Panc1 (cell line): ENCODE measurements around the gene SUCLA2. TPM values are rescaled to one million over a fixed set of nuclear protein-coding genes. Genes with fewer than 3 reads are reported as not detected.

Experiments used
- ATAC-seq: fragments of 200-7000 bp; cut with Tn5 transposase; 2 replicates; pipeline ENCODE4 v1.9.1; 2020; ENCODE audit warnings: mild to moderate bottlenecking, moderate library complexity
- BruUV-seq: library from RNA; stranded (reverse); fragments of 400-500 nt; replicated peaks from 2 replicates; lab custom pipeline; 2021; lab: Mats Ljungman, UMichigan
- CTCF ChIA-PET: fragments of 300-600 bp; sonication (Branson Sonifier 250); formaldehyde crosslinking; loops from one replicate; lab custom pipeline; 2022; ENCODE audit warnings: antibody characterized with exemption; lab: Charles Lee
- POLR2A ChIA-PET: fragments of 300-600 bp; sonication (Branson Sonifier 250); formaldehyde crosslinking; loops from one replicate; lab custom pipeline; 2022; ENCODE audit warnings: antibody characterized with exemption; lab: Charles Lee
- DNase-seq: peaks from one replicate; pipeline ENCODE4 v3.0.0-alpha.2; 2010; ENCODE audit warnings: low read depth, low spot score
- H3K27ac ChIP-seq: 2 replicates; pipeline ENCODE4 v1.5.1; 2011; ENCODE audit warnings: mild to moderate bottlenecking, low read length, inconsistent platforms
- H3K27me3 ChIP-seq: fragments of 200-500 bp; sonication (Bioruptor generic); 2 replicates; pipeline ENCODE4 v1.6.0; 2014; ENCODE audit warnings: low read length, inconsistent platforms; ENCODE audit not compliant: control insufficient read depth, insufficient read depth
- H3K36me3 ChIP-seq: fragments of 200-500 bp; sonication (Bioruptor generic); 2 replicates; pipeline ENCODE4 v1.5.1; 2014; ENCODE audit warnings: inconsistent platforms, mild to moderate bottlenecking, low read length, moderate library complexity; ENCODE audit not compliant: control insufficient read depth, insufficient read depth
- H3K4me1 ChIP-seq: 2 replicates; pipeline ENCODE4 v1.5.1; 2011; ENCODE audit warnings: inconsistent platforms, mild to moderate bottlenecking, low read length, moderate library complexity; ENCODE audit not compliant: control insufficient read depth, insufficient read depth
- H3K4me3 ChIP-seq, 2 experiments: 2 replicates each; pipeline ENCODE4 v1.5.1; 2011 to 2012; ENCODE audit warnings: low read depth in 2 of 2, low read length in 2 of 2, mild to moderate bottlenecking in 2 of 2, inconsistent platforms in 1 of 2, moderate library complexity in 1 of 2
- H3K9me3 ChIP-seq: fragments of 200-500 bp; sonication (Bioruptor generic); 2 replicates; pipeline ENCODE4 v1.5.1; 2014; ENCODE audit warnings: low read depth, mild to moderate bottlenecking, inconsistent platforms, low read length, moderate library complexity; ENCODE audit not compliant: control insufficient read depth, insufficient read depth
- CTCF ChIP-seq: fragments of 450-650 bp; IDR thresholded peaks from 2 replicates; pipeline ENCODE4 v1.5.1; 2017; ENCODE audit warnings: mild to moderate bottlenecking
- POLR2AphosphoS5 ChIP-seq: IDR thresholded peaks from 2 replicates; pipeline ENCODE4 v1.6.1; 2012; ENCODE audit warnings: mild to moderate bottlenecking, low read depth, low read length, moderate library complexity
- REST ChIP-seq, 2 experiments: IDR thresholded peaks; 2 replicates each; pipeline ENCODE4 v1.6.1; 2011 to 2012; ENCODE audit warnings: low read depth in 2 of 2, control low read depth in 1 of 2, low read length in 1 of 2, mild to moderate bottlenecking in 1 of 2, moderate library complexity in 1 of 2; ENCODE audit not compliant: insufficient read depth in 1 of 2
- SIN3A ChIP-seq: IDR thresholded peaks from 2 replicates; pipeline ENCODE4 v1.6.1; 2012; ENCODE audit warnings: low read depth, mild to moderate bottlenecking, low read length, moderate library complexity, borderline replicate concordance; ENCODE audit not compliant: insufficient read depth
- TCF7L2 ChIP-seq: IDR thresholded peaks from 2 replicates; pipeline ENCODE4 v1.6.1; 2011; ENCODE audit warnings: mild to moderate bottlenecking, low read depth, low read length, inconsistent platforms
- in situ Hi-C: cut with HindIII; loops from 2 replicates; pipeline ENCODE4 v1.10.0; 2016; ENCODE audit warnings: low sequenced_read_pairs, low pct_unique_long_range_greater_than_20kb
- intact Hi-C: fragments of 100-400 bp; cut with micrococcal nuclease; formaldehyde crosslinking; loops from one replicate; pipeline ENCODE4 v1.10.0; 2022; ENCODE audit not compliant: unreplicated experiment
- total RNA-seq: library from RNA; stranded (reverse); gene quantifications from one replicate; pipeline ENCODE4 v1.2.1, GENCODE V29; 2021; ENCODE audit not compliant: unreplicated experiment

Gene SUCLA2
- total RNA-seq, 1 experiment from 2014 or later: 28.1 TPM

GRCh38 chr13:47930649-47931165, 70.4 kb downstream of the SUCLA2 start:
- no peaks in the 10 kb centered on the region for H3K36me3 ChIP-seq
- CTCF ChIA-PET: no interaction called here
- DNase-seq: no peak
- no peak overlapping the region for H3K4me3 ChIP-seq
- H3K27ac ChIP-seq: no peak overlapping the region
- ATAC-seq: no peak
- no TSS peak for BruUV-seq
- TF ChIP-seq CTCF (no peak), POLR2AphosphoS5 (no peak), TCF7L2 (no peak), SIN3A (no peak), REST (IDR thresholded peaks at IDR 0.05; ENCODE audit: insufficient read depth in 1 of 2, low read depth in 2 of 2, low read length in 1 of 2) (no peak)
- POLR2A ChIA-PET: no interaction called here
- H3K4me1 ChIP-seq: no peaks in the 10 kb centered on the region
- H3K27me3 ChIP-seq: no peaks in the 10 kb centered on the region
- in situ Hi-C loops (no loop called here), intact Hi-C loops (no loop called here)
- H3K9me3 ChIP-seq: no peaks in the 10 kb centered on the region

GRCh38 chr13:47929156-47929555, 71.9 kb downstream of the SUCLA2 start:
- Histone ChIP-seq H3K9me3 (no peaks in the 10 kb centered on the region), H3K27me3 (no peaks in the 10 kb centered on the region), H3K27ac (no peak overlapping the region), H3K4me1 (no peaks in the 10 kb centered on the region), H3K36me3 (no peaks in the 10 kb centered on the region), H3K4me3 (no peak overlapping the region)
- ATAC-seq (no peak), DNase-seq (no peak)
- in situ Hi-C loops (no loop called here), intact Hi-C loops (no loop called here)
- POLR2A ChIA-PET: no interaction called here
- no peak for TF ChIP-seq POLR2AphosphoS5
- BruUV-seq: no TSS peak
- CTCF ChIA-PET: no interaction called here

- CTCF ChIA-PET: no interaction called here
- H3K36me3 ChIP-seq: no peaks in the 10 kb centered on the region
- no peak for DNase-seq
- intact Hi-C loops: no loop called here
- H3K27me3 ChIP-seq: no peaks in the 10 kb centered on the region
- ATAC-seq: no peak
- in situ Hi-C loops: no loop called here
- H3K27ac ChIP-seq: no peak overlapping the region
- BruUV-seq: no TSS peak
- no peaks in the 10 kb centered on the region for H3K9me3 ChIP-seq
- no peaks in the 10 kb centered on the region for H3K4me1 ChIP-seq
- no peak for TF ChIP-seq REST (IDR thresholded peaks at IDR 0.05; ENCODE audit: insufficient read depth in 1 of 2, low read depth in 2 of 2, low read length in 1 of 2)
- H3K4me3 ChIP-seq: no peak overlapping the region
- POLR2A ChIA-PET: no interaction called here
These were observed 84.0 kb downstream of the SUCLA2 start for GRCh38 chr13:47917022-47917574.
